Ishikawa (cell line): ENCODE measurements around the gene ARFGEF3.

Source experiments
- CEBPB ChIP-seq: IDR thresholded peaks from 2 replicates; pipeline ENCODE4 v1.6.1; 2012
- CREB1 ChIP-seq: IDR thresholded peaks from 2 replicates; pipeline ENCODE4 v1.6.1; 2012; ENCODE audit warnings: low read depth
- EGR1 ChIP-seq: IDR thresholded peaks from 2 replicates; pipeline ENCODE4 v1.6.1; 2012
- EP300 ChIP-seq: IDR thresholded peaks from 2 replicates; pipeline ENCODE4 v1.6.1; 2012; ENCODE audit warnings: borderline replicate concordance
- FOXM1 ChIP-seq: IDR thresholded peaks from 2 replicates; pipeline ENCODE4 v1.6.1; 2012; ENCODE audit warnings: low read depth, borderline replicate concordance
- NFIC ChIP-seq: IDR thresholded peaks from 2 replicates; pipeline ENCODE4 v1.6.1; 2012
- RAD21 ChIP-seq: IDR thresholded peaks from 2 replicates; pipeline ENCODE4 v1.6.1; 2012; ENCODE audit warnings: low read depth
- TAF1 ChIP-seq: IDR thresholded peaks from 2 replicates; pipeline ENCODE4 v1.6.1; 2012; ENCODE audit warnings: low read depth, mild to moderate bottlenecking
- TCF12 ChIP-seq: IDR thresholded peaks from 2 replicates; pipeline ENCODE4 v1.6.1; 2012; ENCODE audit warnings: low read depth
- TEAD4 ChIP-seq: IDR thresholded peaks from 2 replicates; pipeline ENCODE4 v1.6.1; 2012
- YY1 ChIP-seq: IDR thresholded peaks from 2 replicates; pipeline ENCODE4 v1.6.1; 2012; ENCODE audit warnings: low read depth
- ZBTB7A ChIP-seq: IDR thresholded peaks from 2 replicates; pipeline ENCODE4 v1.6.1; 2012; ENCODE audit warnings: low read depth
- TF ChIP-seq, protein P1 (sequence below): IDR thresholded peaks from 2 replicates; pipeline ENCODE4 v1.6.1; 2012
- TF ChIP-seq, protein P2 (sequence below): IDR thresholded peaks from 2 replicates; pipeline ENCODE4 v1.6.1; 2012; ENCODE audit warnings: low read depth, mild to moderate bottlenecking
- TF ChIP-seq, protein P3 (sequence below): IDR thresholded peaks from 2 replicates; pipeline ENCODE4 v1.6.1; 2012

The ARFGEF3 gene

DNA sequence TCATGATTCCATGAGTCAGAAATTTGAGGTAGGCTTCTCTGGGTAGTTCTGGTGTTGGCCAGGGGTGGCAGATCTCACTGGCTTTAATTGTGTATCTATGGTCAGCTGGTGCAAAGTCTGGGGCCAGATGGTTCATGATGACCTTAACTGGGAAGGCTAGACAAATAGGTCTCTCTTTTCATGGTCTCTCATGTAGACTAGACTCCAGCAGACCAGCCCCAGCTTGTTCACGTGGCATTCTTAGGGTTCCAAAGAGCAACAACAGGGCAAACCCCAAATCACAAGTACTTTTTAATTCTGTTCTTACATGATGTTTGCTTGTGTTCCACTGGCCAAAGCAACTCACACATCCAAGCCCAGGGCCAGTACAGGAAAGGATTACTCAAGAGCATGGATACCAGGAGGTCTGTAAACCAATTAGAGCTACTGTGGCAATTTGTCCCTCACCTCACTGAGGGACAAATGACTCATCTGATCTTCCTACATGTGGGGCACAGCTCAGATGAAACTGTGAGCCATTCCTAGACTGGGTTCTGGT is 136.1 kb downstream of the ARFGEF3 start:
- no peak for TF ChIP-seq YY1
- no peak for TF ChIP-seq CEBPB
- TF ChIP-seq RAD21 = no peak
- TF ChIP-seq, protein P1, sequence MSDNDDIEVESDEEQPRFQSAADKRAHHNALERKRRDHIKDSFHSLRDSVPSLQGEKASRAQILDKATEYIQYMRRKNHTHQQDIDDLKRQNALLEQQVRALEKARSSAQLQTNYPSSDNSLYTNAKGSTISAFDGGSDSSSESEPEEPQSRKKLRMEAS = no peak

DNA sequence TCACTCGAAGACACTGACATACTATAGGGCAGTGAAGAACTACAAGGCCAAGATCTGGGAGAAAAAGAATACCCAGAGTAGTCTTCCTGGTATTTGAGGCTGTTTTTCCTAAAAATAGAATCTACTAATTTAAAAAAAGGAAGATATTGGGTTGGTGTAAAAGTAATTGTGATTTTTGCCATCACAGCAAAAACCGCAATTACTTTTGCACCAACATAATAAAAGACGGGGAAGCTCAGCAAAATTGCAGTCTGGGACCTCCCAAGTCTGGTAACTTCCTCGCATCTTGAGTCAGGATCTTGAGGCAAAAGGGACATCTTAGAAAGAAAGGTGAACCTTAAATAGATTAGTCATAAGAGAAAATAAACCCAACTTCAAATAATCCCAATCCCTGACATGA is 138.7 kb downstream of the ARFGEF3 start:
- TF ChIP-seq RAD21 (no peak), TAF1 (no peak), TCF12 (no peak)

DNA sequence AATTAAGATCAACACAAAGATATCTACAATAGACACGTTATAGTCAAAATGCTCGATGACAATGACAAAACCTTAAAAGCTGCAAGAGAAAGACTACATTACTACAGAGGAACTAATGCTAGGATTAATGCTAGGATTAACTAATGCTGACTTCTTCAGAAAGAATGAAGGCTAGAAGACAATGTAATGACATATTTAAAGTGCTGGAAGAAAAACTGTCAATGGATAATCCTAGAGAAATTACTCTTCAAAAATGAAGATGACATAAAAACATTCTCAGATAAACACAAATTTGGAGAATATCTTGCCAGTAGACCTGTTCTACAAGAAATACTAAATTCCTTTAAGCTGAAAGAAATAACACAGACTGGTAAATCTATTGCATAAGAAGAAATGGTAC is 140.8 kb downstream of the ARFGEF3 start:
- TF ChIP-seq, protein P2, sequence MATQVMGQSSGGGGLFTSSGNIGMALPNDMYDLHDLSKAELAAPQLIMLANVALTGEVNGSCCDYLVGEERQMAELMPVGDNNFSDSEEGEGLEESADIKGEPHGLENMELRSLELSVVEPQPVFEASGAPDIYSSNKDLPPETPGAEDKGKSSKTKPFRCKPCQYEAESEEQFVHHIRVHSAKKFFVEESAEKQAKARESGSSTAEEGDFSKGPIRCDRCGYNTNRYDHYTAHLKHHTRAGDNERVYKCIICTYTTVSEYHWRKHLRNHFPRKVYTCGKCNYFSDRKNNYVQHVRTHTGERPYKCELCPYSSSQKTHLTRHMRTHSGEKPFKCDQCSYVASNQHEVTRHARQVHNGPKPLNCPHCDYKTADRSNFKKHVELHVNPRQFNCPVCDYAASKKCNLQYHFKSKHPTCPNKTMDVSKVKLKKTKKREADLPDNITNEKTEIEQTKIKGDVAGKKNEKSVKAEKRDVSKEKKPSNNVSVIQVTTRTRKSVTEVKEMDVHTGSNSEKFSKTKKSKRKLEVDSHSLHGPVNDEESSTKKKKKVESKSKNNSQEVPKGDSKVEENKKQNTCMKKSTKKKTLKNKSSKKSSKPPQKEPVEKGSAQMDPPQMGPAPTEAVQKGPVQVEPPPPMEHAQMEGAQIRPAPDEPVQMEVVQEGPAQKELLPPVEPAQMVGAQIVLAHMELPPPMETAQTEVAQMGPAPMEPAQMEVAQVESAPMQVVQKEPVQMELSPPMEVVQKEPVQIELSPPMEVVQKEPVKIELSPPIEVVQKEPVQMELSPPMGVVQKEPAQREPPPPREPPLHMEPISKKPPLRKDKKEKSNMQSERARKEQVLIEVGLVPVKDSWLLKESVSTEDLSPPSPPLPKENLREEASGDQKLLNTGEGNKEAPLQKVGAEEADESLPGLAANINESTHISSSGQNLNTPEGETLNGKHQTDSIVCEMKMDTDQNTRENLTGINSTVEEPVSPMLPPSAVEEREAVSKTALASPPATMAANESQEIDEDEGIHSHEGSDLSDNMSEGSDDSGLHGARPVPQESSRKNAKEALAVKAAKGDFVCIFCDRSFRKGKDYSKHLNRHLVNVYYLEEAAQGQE = no peak
- TF ChIP-seq TAF1 (no peak), EGR1 (no peak), TCF12 (no peak), FOXM1 (no peak), CEBPB (no peak), EP300 (no peak), RAD21 (no peak), NFIC (no peak), YY1 (no peak), CREB1 (no peak)
- TF ChIP-seq, protein P3, sequence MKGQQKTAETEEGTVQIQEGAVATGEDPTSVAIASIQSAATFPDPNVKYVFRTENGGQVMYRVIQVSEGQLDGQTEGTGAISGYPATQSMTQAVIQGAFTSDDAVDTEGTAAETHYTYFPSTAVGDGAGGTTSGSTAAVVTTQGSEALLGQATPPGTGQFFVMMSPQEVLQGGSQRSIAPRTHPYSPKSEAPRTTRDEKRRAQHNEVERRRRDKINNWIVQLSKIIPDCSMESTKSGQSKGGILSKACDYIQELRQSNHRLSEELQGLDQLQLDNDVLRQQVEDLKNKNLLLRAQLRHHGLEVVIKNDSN = no peak
- TF ChIP-seq, protein P1 = no peak

DNA sequence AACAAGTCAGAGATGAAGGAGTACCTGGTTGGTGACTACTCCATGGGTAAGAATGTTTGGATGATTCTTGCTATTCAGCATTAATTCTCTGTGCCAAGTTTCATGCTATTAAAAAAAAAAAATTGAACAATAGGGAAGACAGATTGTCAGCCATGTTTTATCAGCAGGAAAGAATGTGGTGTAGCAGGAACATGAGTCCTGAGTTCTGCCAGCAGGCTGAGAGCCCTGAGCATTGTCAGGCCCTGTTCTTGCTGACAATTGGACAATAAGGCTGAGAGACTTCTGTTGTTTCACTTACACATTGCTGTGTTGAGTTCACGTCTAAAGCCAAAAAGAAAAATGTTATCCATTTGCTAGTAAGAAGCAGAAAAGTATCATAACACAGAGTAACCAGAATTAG is 145.6 kb downstream of the ARFGEF3 start:
- TF ChIP-seq, protein P3 = no peak
- TF ChIP-seq EGR1 (no peak), ZBTB7A (no peak), YY1 (peak; percentile 67), FOXM1 (no peak), TEAD4 (peak; percentile 49; the same call in 1 of the 2 replicates), NFIC (peak; percentile 40; the same call in 1 of the 2 replicates)
- TF ChIP-seq, protein P1 = peak; percentile 16; the same call in 1 of the 2 replicates

DNA sequence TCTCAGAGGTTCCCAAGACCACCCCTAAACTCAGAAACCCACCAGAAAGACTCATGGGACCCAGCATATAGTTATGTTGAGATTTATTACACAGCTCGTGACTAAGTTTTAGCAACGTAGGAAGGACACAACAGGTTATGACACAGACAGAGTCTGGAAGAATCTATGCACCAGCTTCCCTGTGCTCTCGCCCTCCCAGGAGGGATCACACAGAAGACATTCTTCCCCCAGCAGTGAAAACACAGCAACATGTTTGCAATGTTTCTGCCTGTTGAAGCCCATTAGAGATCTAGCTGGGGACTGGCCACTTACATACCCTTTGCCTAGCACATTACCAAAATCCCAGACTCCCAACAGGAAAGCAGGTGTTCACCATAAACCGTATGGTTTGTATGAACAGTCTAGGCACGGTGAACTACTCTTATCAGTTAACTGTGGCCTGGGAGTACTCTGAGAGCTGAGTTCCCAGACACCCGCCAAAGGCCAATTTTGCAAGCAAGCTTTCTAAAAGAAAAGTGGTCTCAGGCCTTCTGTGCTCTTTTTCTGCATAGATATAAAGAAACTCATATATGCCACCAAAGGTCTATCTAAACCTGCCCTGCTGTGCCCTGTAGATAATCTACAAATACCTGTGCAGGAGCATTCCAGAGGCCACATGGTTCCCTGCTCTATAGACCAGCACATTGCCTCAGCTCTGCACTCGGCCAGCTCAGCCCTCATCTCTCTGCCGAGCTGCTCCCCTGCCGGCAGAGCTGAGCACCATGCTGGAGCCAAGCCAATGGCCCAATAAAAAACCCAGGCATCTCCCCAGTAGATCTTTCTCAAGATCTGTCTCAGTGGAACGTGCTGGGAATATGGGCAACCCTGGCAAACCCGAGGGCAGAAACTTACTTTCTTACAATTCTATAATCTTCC is 146.3 kb downstream of the ARFGEF3 start:
- TF ChIP-seq, protein P1 = peak; percentile 43; the same call in 1 of the 2 replicates
- TF ChIP-seq TEAD4 (0 out of 2 replicates have a peak, but pooled peaks have one; percentile 6), NFIC (peak; percentile 60), FOXM1 (no peak)

DNA sequence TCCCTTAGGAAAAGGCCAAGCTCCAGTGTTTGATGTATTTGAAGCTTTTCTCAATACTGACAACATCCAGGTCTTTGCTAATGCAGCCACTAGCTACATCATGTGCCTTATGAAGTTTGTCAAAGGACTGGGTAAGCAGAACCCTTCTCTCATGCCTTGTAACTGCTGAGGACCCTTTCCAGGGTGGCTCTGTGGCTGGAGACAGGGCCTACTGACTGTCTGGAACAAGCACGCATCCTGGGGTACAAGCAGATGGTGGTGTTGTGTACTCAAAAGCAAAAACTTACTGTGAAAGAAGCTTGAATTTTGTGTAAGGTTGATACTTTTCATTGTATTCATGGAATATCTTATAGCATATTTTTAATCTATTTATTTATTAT is 147.0 kb downstream of the ARFGEF3 start:
- TF ChIP-seq, protein P3 = no peak
- no peak for TF ChIP-seq RAD21
- TF ChIP-seq, protein P1 = no peak
- no peak for TF ChIP-seq CREB1
- no peak for TF ChIP-seq EGR1
- TF ChIP-seq, protein P2 = no peak
- no peak for TF ChIP-seq FOXM1
- TF ChIP-seq TCF12 = no peak
- TF ChIP-seq CEBPB = no peak
- no peak for TF ChIP-seq YY1
- no peak for TF ChIP-seq TAF1
